Cerebellar nuclear complex (tissue), 1 donor: ENCODE data around the gene ACLY.
"Not testable (repeated sequence)": the region's sequence is repeated elsewhere in the genome, so short reads cannot be mapped to it uniquely, and the experiment has no call there.

ENCODE experiments used
- DNase-seq, 2 experiments: peaks; one replicate each; lab custom pipeline; 2025; lab: John Stamatoyannopoulos, UW

Gene ACLY

DNA sequence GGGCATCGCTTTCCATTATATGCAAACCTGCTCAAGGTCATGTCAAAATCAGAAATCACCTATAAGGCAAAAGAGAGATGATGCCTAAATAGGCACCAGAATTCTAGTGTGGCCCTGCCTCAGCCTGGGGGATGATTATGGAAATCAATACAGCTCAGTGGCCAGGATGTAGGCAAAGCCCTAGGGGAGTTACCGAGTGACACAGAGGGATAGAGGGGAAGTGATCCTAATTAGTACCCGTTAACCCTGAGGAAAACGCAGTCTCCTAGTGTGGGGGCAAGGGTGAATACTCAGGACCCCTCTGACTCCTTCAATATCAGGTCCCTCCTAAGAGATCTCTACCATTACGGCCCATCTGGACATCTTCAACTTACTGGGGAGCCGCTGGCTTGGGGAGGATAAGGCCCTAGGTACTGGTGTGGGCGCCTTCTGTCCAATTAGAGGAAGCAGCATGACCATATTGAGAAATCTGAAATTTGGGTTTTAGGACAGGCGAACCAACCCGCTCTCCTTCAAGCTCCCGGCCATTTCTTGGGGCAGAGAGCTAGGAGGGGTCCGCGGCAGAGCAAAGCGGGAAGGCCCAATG, 83.4 kb downstream of the ACLY start:
- no peak for DNase-seq

DNA sequence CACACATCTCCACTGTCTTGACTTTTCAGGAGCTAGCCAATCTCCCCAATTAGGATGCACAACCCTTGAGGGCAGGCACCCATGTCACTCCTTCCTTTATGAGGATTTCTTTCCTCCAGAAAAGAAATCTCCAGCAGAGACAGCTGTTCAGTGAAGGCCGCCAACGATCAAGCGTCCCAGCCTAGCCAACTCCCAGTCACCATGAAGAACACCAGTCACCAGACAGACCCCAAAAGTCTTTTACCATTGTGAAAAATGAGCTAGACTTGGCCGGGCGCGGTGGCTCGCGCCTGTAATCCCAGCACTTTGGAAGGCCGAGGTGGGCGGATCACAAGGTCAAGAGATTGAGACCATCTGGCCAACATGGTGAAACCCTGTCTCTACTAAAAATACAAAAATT, 88.8 kb downstream of the ACLY start:
- not testable (repeated sequence) for DNase-seq

DNA sequence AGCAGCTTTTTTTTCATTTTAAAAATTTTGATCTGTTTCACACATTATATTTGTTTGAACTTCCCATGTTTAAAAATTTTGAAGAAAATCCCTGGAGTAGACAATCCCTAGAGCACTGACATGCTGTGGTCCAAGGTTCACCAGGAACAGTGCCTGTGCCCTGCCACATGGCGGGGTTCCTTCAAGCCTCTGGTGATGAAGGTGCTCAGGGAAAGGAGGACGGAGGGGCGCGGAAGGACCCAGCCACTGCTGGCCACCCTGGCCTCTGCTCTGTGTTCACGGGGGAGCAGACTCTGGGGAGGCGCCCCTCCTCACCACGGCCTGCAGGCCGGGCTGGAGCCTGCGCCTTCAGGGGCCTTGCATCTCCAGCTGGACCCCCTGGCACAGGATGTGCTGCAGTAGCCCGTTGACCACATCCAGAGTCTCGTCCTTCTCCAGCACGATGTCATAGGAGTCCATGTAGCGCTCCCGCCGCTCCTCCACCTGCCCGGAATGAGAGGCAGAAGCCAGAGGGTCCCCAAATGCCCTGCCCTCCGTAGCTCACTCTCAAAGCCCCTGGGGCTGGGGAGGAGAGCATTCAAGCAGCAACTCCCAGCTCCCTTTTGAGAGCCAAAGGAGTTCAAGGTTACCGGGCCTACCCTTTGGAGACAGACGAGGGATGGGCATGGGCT, 93.4 kb downstream of the ACLY start:
- no peak for DNase-seq

DNA sequence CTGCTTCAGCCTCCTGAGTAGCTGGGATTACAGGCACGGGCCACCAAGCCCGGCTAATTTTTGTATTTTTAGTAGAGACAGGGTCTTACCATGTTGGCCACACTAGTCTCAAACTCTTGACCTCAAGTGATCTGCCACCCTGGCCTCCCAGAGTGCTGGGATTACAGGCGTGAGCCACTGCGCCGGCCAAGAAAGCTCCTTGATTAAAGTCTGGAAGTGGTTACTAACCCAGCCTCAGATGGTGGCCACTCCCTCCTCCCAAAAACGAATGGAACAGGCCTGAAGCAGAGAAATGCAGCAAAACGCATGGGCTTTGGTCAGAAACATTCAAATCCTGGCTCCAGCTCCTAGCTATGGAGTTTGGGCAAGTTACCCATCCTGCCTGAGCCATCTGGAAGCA, 94.7 kb downstream of the ACLY start:
- DNase-seq = no peak

DNA sequence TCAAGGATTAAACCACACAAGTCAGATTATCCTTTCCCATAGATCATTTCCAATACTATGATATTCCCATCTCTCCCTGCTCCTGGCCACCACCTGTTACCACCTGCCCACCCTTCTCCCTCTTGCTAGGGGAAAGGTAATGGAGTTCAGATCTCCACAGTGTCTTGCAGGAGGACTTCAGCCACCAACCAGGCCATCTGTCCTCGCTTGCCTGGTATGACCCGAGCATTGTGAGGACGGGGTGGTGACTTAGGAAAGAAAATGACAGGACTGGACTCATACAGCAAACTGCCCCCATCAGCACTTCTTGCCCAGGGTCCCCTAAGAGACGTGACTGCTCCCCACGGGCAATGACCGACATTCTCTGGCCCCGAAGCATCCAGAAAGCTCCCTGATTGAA, 95.2 kb downstream of the ACLY start:
- no peak for DNase-seq

DNA sequence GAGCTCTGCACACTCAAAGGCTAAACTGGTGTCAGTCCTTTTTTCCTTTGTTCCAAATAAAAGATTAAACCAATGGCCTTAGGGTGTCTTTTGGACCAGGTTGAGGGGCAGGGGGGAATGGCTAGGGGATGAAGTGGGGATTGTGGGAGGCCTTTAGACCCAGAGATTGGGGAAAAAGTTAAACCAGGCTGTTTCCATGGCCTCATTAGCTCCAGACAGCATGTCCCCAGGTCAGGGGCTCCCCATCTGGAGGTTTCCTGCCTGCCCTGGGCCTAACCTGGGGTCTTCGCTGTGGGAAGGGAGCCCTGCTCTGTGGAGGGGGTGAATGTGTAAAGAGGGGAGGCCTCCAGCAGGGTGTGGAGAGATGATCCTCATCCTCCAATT, 95.6 kb downstream of the ACLY start:
- no peak for DNase-seq

DNA sequence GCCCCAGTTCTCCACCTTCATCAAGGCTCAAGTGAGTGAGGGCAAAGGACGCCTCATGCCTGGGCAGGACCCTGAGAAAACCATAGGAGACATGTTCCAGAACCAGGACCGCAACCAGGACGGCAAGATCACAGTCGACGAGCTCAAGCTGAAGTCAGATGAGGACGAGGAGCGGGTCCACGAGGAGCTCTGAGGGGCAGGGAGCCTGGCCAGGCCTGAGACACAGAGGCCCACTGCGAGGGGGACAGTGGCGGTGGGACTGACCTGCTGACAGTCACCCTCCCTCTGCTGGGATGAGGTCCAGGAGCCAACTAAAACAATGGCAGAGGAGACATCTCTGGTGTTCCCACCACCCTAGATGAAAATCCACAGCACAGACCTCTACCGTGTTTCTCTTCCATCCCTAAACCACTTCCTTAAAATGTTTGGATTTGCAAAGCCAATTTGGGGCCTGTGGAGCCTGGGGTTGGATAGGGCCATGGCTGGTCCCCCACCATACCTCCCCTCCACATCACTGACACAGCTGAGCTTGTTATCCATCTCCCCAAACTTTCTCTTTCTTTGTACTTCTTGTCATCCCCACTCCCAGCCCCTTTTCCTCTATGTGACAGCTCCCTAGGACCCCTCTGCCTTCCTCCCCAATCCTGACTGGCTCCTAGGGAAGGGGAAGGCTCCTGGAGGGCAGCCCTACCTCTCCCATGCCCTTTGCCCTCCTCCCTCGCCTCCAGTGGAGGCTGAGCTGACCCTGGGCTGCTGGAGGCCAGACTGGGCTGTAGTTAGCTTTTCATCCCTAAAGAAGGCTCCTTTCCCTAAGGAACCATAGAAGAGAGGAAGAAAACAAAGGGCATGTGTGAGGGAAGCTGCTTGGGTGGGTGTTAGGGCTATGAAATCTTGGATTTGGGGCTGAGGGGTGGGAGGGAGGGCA, 96.3 kb downstream of the ACLY start:
- no peak for DNase-seq

DNA sequence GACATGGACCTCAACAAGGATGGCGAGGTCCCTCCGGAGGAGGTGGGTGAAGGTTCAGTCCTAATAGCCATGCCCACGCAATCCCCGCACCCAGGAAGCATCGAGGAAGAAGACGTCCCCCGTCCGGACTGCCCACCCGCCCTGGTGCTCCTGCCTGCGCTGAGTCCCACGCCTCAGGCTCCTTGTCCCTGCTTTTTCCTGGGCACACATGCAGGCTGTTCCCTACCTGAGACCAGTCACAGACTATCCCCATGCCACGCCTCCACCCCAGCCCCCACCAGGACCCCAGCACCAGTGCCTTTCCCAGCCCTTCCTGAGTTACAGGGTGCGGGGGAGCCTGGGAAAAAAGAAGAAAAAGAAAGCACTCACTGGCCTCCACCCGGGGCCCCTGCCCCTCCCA, 97.0 kb downstream of the ACLY start:
- DNase-seq = no peak

DNA sequence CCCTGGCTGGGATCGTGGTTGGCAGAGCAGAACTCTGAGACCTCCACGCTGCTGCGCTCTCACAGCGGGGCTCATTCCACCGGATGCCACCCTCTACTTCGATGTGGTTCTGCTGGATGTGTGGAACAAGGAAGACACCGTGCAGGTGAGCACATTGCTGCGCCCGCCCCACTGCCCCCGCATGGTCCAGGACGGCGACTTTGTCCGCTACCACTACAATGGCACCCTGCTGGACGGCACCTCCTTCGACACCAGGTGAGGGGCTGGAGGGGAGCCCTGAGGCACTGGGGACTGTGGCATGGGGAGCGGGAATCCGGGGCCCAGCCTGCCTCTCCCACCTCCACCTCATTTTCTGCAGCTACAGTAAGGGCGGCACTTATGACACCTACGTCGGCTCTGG, 100.7 kb downstream of the ACLY start:
- DNase-seq = no peak
